Liver (tissue), 9 donors: ENCODE results near the gene JOSD2. TPM values are rescaled to one million over a fixed set of nuclear protein-coding genes. Genes with fewer than 3 reads are reported as not detected.

Experiments
- DNase-seq: peaks from one replicate; pipeline ENCODE4 v3.0.0-alpha.2; 2017; ENCODE audit warnings: low spot score
- H3K27ac ChIP-seq, 2 donors: one replicate each; pipeline ENCODE4 v1.7.0; 2013; ENCODE audit warnings: inconsistent platforms in 2 of 2, low read length in 2 of 2, control low read depth in 1 of 2, low read depth in 1 of 2, mild to moderate bottlenecking in 1 of 2
- H3K27me3 ChIP-seq, 4 donors: one replicate each; pipeline versions ENCODE4 v1.6.1 to v1.7.0; 2013; ENCODE audit warnings: low read length in 3 of 4, inconsistent platforms in 1 of 4, mild to moderate bottlenecking in 1 of 4, moderate library complexity in 1 of 4; ENCODE audit not compliant: control insufficient read depth in 4 of 4, insufficient read depth in 4 of 4
- H3K36me3 ChIP-seq, 4 donors: one replicate each; pipeline versions ENCODE4 v1.6.1 to v1.7.0; 2013; ENCODE audit warnings: low read length in 3 of 4, mild to moderate bottlenecking in 3 of 4, low read depth in 1 of 4, moderate library complexity in 1 of 4; ENCODE audit not compliant: control insufficient read depth in 4 of 4, insufficient read depth in 3 of 4
- H3K4me1 ChIP-seq, 4 donors: one replicate each; pipeline versions ENCODE4 v1.6.1 to v1.7.0; 2013; ENCODE audit warnings: low read length in 3 of 4, mild to moderate bottlenecking in 3 of 4, moderate library complexity in 1 of 4; ENCODE audit not compliant: control insufficient read depth in 4 of 4, insufficient read depth in 4 of 4
- H3K4me3 ChIP-seq, 3 donors: one replicate each; pipeline versions ENCODE4 v1.6.1 to v1.7.0; 2013; ENCODE audit warnings: low read length in 3 of 3, control low read depth in 1 of 3, low read depth in 1 of 3, mild to moderate bottlenecking in 1 of 3
- H3K9ac ChIP-seq, 2 donors: one replicate each; pipeline ENCODE4 v1.7.0; 2013; ENCODE audit warnings: low read length in 2 of 2, mild to moderate bottlenecking in 2 of 2, moderate library complexity in 2 of 2, control low read depth in 1 of 2, low read depth in 1 of 2
- H3K9me3 ChIP-seq, 4 donors: one replicate each; pipeline versions ENCODE4 v1.6.1 to v1.7.0; 2013; ENCODE audit warnings: low read length in 3 of 4; ENCODE audit not compliant: control insufficient read depth in 4 of 4
- ATF3 ChIP-seq: IDR thresholded peaks from 2 replicates; pipeline ENCODE4 v1.6.1; 2016; ENCODE audit warnings: antibody characterized with exemption
- CTCF ChIP-seq: fragments of 150-350 bp; IDR thresholded peaks from 2 replicates; pipeline ENCODE4 v1.5.1; 2017; ENCODE audit warnings: improper control_type of control experiment, low read depth, low read length; ENCODE audit not compliant: missing input control
- EGR1 ChIP-seq, 2 donors: IDR thresholded peaks; 2 replicates each; pipeline ENCODE4 v1.6.1; 2016 to 2018; ENCODE audit warnings: antibody characterized with exemption in 2 of 2, low read depth in 2 of 2
- FOXA2 ChIP-seq: IDR thresholded peaks from 2 replicates; pipeline ENCODE4 v1.6.1; 2016; ENCODE audit warnings: antibody characterized with exemption
- HNF4A ChIP-seq, 2 donors: conservative IDR thresholded peaks; 2 replicates each; pipeline ENCODE4 v1.6.1; 2016; ENCODE audit warnings: antibody characterized with exemption in 2 of 2, mild to moderate bottlenecking in 2 of 2
- HNF4G ChIP-seq: IDR thresholded peaks from 2 replicates; pipeline ENCODE4 v1.6.1; 2016; ENCODE audit warnings: antibody characterized with exemption
- JUND ChIP-seq, 2 donors: IDR thresholded peaks; 2 replicates each; pipeline ENCODE4 v1.6.1; 2016; ENCODE audit warnings: antibody characterized with exemption in 2 of 2
- MAX ChIP-seq: IDR thresholded peaks from 2 replicates; pipeline ENCODE4 v1.6.1; 2016; ENCODE audit warnings: antibody characterized with exemption
- RAD21 ChIP-seq, 2 donors: IDR thresholded peaks; 2 replicates each; pipeline ENCODE4 v1.6.1; 2016; ENCODE audit warnings: antibody characterized with exemption in 2 of 2, mild to moderate bottlenecking in 2 of 2
- REST ChIP-seq: IDR thresholded peaks from 2 replicates; pipeline ENCODE4 v1.6.1; 2016; ENCODE audit warnings: antibody characterized with exemption, mild to moderate bottlenecking
- RXRA ChIP-seq, 2 donors: IDR thresholded peaks; 2 replicates each; pipeline ENCODE4 v1.6.1; 2017 to 2018; ENCODE audit warnings: antibody characterized with exemption in 2 of 2, mild to moderate bottlenecking in 1 of 2
- SP1 ChIP-seq: IDR thresholded peaks from 2 replicates; pipeline ENCODE4 v1.6.1; 2018; ENCODE audit warnings: antibody characterized with exemption, mild to moderate bottlenecking
- TAF1 ChIP-seq: conservative IDR thresholded peaks from 2 replicates; pipeline ENCODE4 v1.6.1; 2016; ENCODE audit warnings: antibody characterized with exemption, mild to moderate bottlenecking
- YY1 ChIP-seq: IDR thresholded peaks from 2 replicates; pipeline ENCODE4 v1.6.1; 2016; ENCODE audit warnings: antibody characterized with exemption, mild to moderate bottlenecking
- ZBTB33 ChIP-seq: IDR thresholded peaks from 2 replicates; pipeline ENCODE4 v1.6.1; 2016; ENCODE audit warnings: antibody characterized with exemption
- WGBS: extraction: QIAGEN DNeasy Blood & Tissue Kit; methylation state at CpG from one replicate; pipeline ENCODE4 v1.1.7; 2013; 5-methylcytosine and 5-hydroxymethylcytosine counted together
- polyA plus RNA-seq, 2 donors: library from polyadenylated mRNA; stranded (reverse) in 1 of 2; unstranded in 1 of 2; fragments of 200-250 nt in 1 of 2; fragments of >200 nt in 1 of 2; fragmentation: Nextera tagmentation in 1 of 2; extraction: Ambion mirVana in 1 of 2; gene quantifications; one replicate each; pipeline versions ENCODE4 v1.2.1 to v1.2.3, GENCODE V29; 2013 to 2015
- total RNA-seq, 2 donors: library from RNA; depleted of rRNA; stranded (reverse); fragments of >200 nt; gene quantifications; one replicate each; pipeline ENCODE4 v1.2.3, GENCODE V29; 2014
- donor health status: healthy.
- donor health status: healthy.
- donor health status: healthy.
- donor health status: healthy.
- donor health status: healthy.

Gene JOSD2
- total and polyA plus RNA-seq, 4 donors: 6.6 to 32.9 (median 20.0) TPM

- H3K9me3 ChIP-seq: no peaks in the 10 kb centered on the region
- no peak overlapping the region for H3K9ac ChIP-seq
- H3K4me1 ChIP-seq: peaks cover 0 to 11% (median 2%) of the 10 kb centered on the region in 4 donors
- H3K36me3 ChIP-seq: no peaks in the 10 kb centered on the region
- H3K4me3 ChIP-seq: no peak overlapping the region
- H3K27ac ChIP-seq: no peak overlapping the region
- WGBS: 75% methylated on average over 10 of the region's 10 CpGs
- peaks cover 0 to 7% (median 5%) of the 10 kb centered on the region in 4 donors for H3K27me3 ChIP-seq
- no peak for DNase-seq
- TF ChIP-seq CTCF (no peak), RXRA (IDR thresholded peaks at IDR 0.05) (no peak), HNF4A (conservative IDR thresholded peaks at IDR 0.05) (no peak), EGR1 (IDR thresholded peaks at IDR 0.05; ENCODE audit: low read depth in 2 of 2) (no peak), SP1 (no peak), RAD21 (IDR thresholded peaks at IDR 0.05) (no peak), ATF3 (no peak), HNF4G (no peak)
Observed at GRCh38 chr19:50554212-50554611, 43.2 kb upstream of the JOSD2 start.

- H3K27me3 ChIP-seq: peaks cover 0 to 8% (median 6%) of the 10 kb centered on the region in 4 donors
- peaks cover 0 to 11% (median 2%) of the 10 kb centered on the region in 4 donors for H3K4me1 ChIP-seq
- TF ChIP-seq JUND (IDR thresholded peaks at IDR 0.05) (no peak), YY1 (no peak), FOXA2 (no peak), MAX (no peak)
Observed at GRCh38 chr19:50553134-50553703, 42.2 kb upstream of the JOSD2 start.

GRCh38 chr19:50552540-50552939 lies 41.5 kb upstream of the JOSD2 start:
- Histone ChIP-seq H3K4me1 (peaks cover 0 to 11% (median 2%) of the 10 kb centered on the region in 4 donors), H3K27me3 (peaks cover 0 to 8% (median 6%) of the 10 kb centered on the region in 4 donors), H3K36me3 (no peaks in the 10 kb centered on the region), H3K27ac (no peak overlapping the region), H3K9ac (no peak overlapping the region), H3K4me3 (no peak overlapping the region), H3K9me3 (no peaks in the 10 kb centered on the region)
- TF ChIP-seq EGR1 (IDR thresholded peaks at IDR 0.05; ENCODE audit: low read depth in 2 of 2) (no peak), JUND (IDR thresholded peaks at IDR 0.05) (no peak), HNF4A (conservative IDR thresholded peaks at IDR 0.05) (no peak), REST (no peak), TAF1 (no peak), ZBTB33 (no peak), YY1 (no peak), RAD21 (IDR thresholded peaks at IDR 0.05) (no peak)
- DNase-seq: no peak
- 83% methylated on average over 15 of the region's 15 CpGs for WGBS

More at GRCh38 chr19:50553134-50553703, 42.2 kb upstream of the JOSD2 start:
- Histone ChIP-seq H3K27ac (no peak overlapping the region), H3K4me3 (no peak overlapping the region), H3K9ac (no peak overlapping the region), H3K36me3 (no peaks in the 10 kb centered on the region), H3K9me3 (no peaks in the 10 kb centered on the region)
- WGBS: 77% methylated on average over 19 of the region's 19 CpGs
- DNase-seq: no peak
